GM19099 (cell line): ENCODE data around the gene TTLL11.

Experiments
- POLR2A ChIP-seq: IDR thresholded peaks from 3 replicates; pipeline ENCODE4 v1.6.1; 2011; ENCODE audit warnings: low read depth; ENCODE audit not compliant: insufficient read length; ENCODE audit errors: extremely low read depth

TTLL11 gene

GRCh38 chr9:122100756-122101155, 7.6 kb upstream of the TTLL11 start:
- TF ChIP-seq POLR2A: no peak

- TF ChIP-seq POLR2A: no peak
Measured at GRCh38 chr9:122099271-122099869, 6.3 kb upstream of the TTLL11 start.

DNA sequence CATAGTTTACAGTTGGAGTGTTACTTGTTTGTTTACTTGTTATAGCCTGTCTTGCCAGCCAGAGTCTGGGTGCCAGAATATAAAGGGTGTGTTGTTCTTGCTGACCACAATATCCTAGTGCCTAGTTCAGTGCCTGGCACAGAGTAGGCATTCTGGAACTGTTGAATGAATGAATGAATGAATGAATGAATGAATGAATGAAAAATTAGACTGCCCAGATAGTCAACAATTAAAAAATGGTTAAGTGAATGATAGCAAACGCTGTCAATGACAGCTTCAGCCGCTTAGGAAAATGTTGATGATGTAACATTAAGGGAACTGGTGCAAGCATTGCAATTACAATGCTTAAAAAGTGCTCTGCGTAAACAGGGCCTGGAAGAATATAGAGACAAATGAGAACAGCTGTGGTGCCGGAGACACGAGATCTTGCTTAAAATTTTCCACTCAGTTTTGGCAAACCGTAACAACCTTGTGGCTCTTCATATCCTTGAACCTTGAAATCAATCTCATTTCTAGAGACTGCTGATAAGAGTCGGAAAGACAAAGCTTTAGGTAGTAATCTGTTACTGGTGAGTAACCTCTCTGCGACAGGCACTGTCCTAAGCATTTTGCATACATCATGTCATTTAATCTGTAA, 4.7 kb upstream of the TTLL11 start:
- TF ChIP-seq POLR2A: no peak

DNA sequence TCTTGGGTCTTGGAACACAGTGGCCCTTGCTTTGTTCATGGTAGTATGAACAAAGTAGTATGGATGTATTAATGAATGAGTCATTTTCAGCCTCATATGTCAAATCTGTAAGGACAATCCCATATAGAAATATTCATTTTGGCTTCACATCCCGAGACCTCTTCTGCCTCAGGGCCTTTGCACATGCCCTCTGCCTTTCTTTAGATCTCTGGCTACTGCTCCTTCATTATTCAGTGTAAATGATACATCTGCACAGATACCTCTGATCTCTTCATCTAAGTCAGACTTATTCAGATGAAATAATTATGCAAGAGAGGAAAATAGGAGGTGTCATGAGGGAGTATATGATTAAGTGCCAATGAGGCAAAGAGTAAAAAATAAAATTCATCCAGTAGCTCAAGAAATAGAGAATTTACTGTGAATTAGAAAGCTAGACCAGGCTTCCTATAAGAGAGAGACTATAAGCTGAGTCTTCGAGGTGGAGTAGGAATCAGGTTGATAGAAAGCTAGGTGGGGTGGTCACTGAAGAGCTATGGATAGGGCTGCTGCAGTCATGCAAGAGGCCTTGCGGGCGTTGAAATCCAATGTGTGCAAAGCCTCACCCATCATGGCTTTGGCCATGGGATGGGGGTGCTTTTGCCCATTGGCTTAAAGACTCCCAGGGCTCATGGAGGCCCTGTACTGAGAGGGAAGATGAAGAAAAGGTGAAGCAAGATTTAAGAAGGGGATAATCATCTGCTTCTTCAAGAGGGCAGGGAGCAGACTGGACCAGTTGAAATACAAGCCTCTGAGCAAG, 3.7 kb upstream of the TTLL11 start:
- TF ChIP-seq POLR2A: no peak

- TF ChIP-seq POLR2A: no peak
Measured at GRCh38 chr9:122095010-122095767, 2.1 kb upstream of the TTLL11 start.

DNA sequence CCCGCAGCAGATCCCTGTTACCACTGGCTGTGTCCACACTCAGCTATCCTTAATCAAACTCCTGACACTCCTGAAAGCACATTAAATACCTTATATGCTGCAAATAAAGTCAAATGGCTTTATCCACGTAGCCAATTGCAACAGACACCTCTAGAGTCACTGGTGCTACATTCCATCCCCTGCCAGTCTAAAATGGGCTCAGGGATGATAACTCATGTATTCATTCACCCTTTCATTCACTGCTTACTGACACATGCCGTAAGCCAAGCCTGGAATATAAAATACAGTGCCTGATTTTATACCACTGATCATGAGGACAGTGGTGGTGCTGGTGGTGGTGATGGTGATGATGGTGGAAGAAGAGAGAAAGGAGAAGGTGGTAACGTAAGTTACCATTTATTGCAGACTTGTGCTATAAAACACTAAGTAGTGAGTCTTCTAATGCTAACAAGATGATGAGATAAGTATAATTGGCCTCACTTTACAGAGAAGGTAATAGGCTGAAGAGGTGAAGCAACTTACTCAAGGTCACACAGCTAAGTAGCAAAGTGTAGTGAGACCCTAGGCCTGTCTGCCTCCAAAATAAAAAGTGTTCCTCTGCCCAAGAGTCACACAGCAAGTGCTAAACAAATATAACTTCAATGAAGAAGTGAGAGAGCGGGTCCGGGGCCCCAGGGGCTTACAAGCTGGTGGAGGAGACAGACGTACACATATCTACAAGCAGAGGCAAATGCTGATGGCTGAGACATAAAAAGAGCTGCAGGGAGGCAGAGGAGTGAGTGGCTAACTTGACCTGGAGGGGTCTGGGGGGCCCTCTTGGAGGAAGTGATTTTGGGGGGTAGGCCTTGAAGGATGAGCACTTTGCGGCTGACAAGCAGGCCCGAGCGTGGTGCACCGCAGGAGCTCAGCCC, 1.2 kb downstream of the TTLL11 start:
- no peak for TF ChIP-seq POLR2A

DNA sequence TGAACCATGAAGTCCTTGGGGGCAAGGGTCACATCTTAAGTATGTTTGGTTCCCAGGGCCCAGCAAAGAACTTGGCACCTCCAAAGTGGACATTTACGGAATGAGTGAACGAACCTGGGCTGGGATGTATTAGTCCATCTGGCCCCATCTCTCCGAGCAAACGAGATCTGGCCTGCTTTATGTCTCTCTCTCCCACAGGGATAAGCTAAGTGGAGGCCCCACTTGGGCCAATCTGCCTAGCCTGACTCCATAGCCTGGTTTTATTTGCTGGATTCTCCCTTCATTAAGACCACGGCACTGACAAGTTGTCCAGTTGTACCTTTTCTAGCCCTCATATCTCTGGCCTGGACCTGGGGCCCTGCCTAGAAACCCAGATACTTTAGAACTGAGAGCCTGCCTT, 2.1 kb downstream of the TTLL11 start:
- TF ChIP-seq POLR2A: no peak

DNA sequence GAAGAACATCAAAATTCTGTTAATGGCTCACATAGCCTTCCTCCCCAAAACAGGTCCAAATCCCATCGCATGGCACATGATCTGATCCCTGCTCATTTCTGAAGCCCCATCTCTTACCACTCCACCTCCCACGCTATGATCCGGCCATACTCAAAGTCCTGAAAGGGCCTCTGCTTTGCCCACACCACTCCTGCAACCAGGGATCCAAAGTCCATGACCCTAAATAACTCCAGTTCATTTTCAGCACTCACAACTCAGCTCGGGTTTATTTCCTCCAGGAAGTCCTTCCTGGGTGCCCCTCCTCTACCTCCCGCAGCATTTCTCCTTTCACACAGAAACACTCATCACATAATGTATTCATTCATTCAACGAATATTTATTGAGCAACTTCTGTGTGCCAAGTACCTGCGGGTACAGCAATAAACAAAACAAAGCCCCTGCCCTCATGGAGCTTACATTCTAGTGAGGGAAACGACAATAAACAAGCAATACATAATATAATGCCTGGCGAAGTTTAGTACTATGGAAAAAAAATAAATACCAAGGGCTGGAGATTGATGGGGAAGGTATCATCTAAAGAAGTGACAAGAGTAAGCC, 2.7 kb downstream of the TTLL11 start:
- no peak for TF ChIP-seq POLR2A

DNA sequence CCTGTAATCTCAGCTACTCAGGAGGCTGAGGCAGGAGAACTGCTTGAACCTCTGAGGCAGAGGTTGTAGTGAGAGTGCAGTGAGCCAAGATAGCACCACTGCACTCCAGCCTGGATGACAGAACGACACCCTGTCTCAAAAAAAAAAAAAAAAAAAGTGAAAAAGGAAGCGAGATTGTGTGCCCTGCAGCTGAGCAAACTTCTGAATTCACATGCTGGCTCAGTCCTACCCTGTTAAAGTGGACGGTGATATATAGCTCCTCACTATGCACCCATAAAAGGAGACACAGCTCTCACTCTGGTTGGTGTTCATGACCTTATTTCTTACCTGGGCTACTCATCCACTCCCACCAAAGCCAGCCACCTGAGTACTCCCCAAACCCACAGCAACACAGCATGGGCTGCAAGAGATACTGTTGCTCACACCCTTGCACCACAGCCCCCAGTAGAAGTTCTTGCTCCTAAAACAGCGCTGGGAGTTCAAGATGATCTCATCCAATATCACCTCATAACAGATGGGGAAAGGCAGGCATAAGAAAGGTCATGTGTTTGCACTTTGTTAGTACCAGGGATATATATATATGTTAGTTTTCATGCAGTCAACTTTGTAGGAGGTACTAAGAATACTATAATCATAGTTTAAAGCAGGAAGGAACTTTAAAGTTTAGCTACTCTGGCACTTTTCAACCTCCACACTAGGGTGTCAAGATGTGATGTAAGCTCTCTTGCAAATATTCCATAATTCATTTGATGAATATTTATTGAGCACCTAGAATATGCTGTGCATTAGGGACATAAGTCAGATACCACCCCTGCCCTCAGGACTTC, 4.0 kb downstream of the TTLL11 start:
- TF ChIP-seq POLR2A: no peak

DNA sequence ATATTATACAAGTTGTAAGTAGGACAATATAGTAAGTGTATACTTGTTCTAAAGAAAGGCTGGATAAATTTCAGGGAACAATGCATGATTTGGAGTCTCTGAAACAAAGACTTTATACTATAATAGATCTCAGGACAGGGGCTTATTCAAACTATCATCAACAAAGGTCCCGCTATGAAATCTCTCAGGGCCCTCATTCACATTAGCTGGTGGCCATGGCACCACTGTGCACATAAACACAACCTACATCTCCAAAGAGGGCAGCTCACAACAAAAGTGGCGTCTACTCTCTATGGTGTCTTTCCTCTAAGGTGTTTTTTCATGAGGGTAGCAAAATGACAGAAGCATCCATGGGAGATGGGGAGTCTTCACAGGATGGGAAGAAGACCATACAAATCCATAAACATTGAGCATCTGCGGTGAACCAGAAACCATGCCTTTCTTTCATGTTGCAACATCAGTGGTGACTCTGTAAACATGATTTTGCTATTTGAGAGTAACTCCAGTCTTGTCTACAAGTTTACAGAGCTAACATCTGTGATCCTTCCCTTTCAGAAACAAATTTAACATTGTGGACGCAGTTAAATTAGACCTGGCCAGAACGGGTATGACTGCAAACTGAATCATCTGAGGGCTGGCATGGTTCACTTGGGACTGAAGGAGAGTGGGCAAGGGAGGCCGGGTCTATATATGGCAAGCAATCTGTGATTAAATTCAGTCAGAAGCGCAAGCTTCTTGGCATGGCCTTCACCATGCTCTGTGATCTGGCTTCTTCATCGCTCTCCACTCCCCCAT, 5.5 kb downstream of the TTLL11 start:
- TF ChIP-seq POLR2A: no peak

DNA sequence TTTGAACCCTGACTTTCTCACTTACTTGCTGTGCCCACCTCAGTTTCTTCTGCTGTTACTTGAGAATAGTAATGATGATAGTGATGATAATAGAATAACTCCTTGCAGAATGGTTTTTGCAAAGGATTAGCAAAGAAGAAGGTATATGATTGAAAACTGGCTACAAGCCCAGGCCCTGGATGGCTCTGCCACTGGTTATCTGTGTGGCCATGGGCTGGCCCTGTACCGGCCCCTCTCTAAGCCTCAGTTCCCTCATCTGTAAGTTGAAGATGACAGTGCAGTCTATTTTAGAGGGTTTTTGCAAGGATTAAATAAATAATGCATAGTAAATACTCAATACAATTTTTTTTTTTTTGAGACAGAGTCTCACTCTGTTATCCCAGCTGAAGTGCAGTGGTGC, 6.2 kb downstream of the TTLL11 start:
- no peak for TF ChIP-seq POLR2A

DNA sequence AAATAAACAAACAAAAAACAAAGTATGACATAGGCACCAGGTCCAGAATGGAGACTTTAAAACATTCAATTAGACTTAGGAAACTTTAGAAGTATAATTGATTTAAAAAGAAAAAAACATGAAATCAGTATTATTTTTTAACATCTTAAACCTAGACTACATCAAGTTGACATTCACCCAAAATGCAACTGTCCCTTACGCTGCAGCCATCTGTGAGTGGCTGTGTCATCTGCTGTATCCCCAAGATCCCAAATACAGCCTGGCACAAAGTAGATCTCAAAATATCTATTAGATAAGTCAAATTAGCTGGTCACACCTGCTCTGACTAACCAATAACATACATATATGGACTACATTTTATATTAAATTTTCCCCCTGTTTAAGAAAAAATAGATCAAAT, 7.8 kb downstream of the TTLL11 start:
- TF ChIP-seq POLR2A: no peak
